Ovary (tissue), 3 donors: ENCODE results near the gene ARNT2.

ENCODE experiments used
- CTCF ChIP-seq, 3 donors: fragments of 450-650 bp in 2 of 3; fragments of 200-600 bp in 1 of 3; IDR thresholded peaks; one replicate each; pipeline versions ENCODE4 v1.5.1 to v1.8.0; 2016 to 2022; ENCODE audit warnings: antibody characterized with exemption in 3 of 3, mild to moderate bottlenecking in 1 of 3
- EP300 ChIP-seq: sonication (generic); formaldehyde crosslinking; IDR thresholded peaks from one replicate; pipeline ENCODE4 v1.6.1; 2017; ENCODE audit warnings: antibody characterized with exemption
- POLR2A ChIP-seq: fragments of 450-650 bp; IDR thresholded peaks from one replicate; pipeline ENCODE4 v1.6.1; 2017; ENCODE audit warnings: antibody characterized with exemption, mild to moderate bottlenecking, moderate library complexity
- donor health status: DM: no; HTN: no; CAD: no.

GRCh38 chr15:80490431-80490990 lies 86.3 kb downstream of the ARNT2 start:
- TF ChIP-seq CTCF (IDR thresholded peaks at IDR 0.05) (no peak), POLR2A (no peak), EP300 (no peak)
